ENCODE measurements around the gene P3H3. TPM values are rescaled to one million over a fixed set of nuclear protein-coding genes. Genes with fewer than 3 reads are reported as not detected.
"Not testable (repeated sequence)": the region's sequence is repeated elsewhere in the genome, so short reads cannot be mapped to it uniquely, and the experiment has no call there.

P3H3 gene
- total and polyA plus RNA-seq, 2 donors (not counting 3 experiments of a cell fraction or from before 2014, with no cell fraction given) = 75.9 to 76.5 TPM

GRCh38 chr12:6884539-6884938, 56.3 kb downstream of the P3H3 start:
- no peak overlapping the region for H3K27ac ChIP-seq (ENCODE audit: insufficient read depth, low read depth, low read length)
- no peak overlapping the region for H2AFZ ChIP-seq (ENCODE audit: low read depth, low read length)
- ChIA-PET POLR2A (no interaction called here), CTCF (interaction anchor here (0.7 kb wide), 1 partner anchor 16 kb away, joined by 3 read pairs; no protein-coding TSS in a partner anchor)
- no peaks in the 10 kb centered on the region for H4K20me1 ChIP-seq (replicated peaks; ENCODE audit: control insufficient read depth, extremely low read depth, insufficient read depth, low read length)
- no peaks in the 10 kb centered on the region for H3K4me1 ChIP-seq (ENCODE audit: control insufficient read depth, extremely low read depth, insufficient read depth, low read length)
- no peak overlapping the region for H3K9ac ChIP-seq (replicated peaks; ENCODE audit: extremely low read depth, insufficient read depth, low read length)
- H3K4me3 ChIP-seq (replicated peaks in 1 of 3; ENCODE audit: insufficient read depth in 1 of 3, low read depth in 1 of 3, low read length in 3 of 3) = no peak overlapping the region
- peaks cover 3 to 11% of the 10 kb centered on the region in 2 experiments for H3K36me3 ChIP-seq (ENCODE audit: control insufficient read depth in 2 of 2, extremely low read depth in 1 of 2, insufficient read depth in 2 of 2, low read length in 2 of 2)
- no peaks in the 10 kb centered on the region for H3K27me3 ChIP-seq (ENCODE audit: control insufficient read depth in 2 of 2, insufficient read depth in 2 of 2, low read length in 2 of 2)
- DNase-seq (ENCODE audit: low read depth, low spot score) (no peak), FAIRE-seq (no peak)
- dilution Hi-C loops (cut with MboI; ENCODE audit: extremely low pct_ligation_motif_present, low sequenced_read_pairs) (no loop called here), intact Hi-C loops (cut with micrococcal nuclease) (no loop called here)
- BruUV-seq (replicated peaks) = no TSS peak
- TF ChIP-seq JUN (IDR thresholded peaks at IDR 0.05; ENCODE audit: borderline replicate concordance, insufficient read depth, insufficient read length, low read depth) (no peak), POLR2AphosphoS5 (IDR thresholded peaks at IDR 0.05; ENCODE audit: insufficient read depth, low read depth, low read length) (no peak), EZH2 (IDR thresholded peaks at IDR 0.05; ENCODE audit: borderline replicate concordance, low read depth, low read length, severe bottlenecking) (no peak), MAX (IDR thresholded peaks at IDR 0.05; ENCODE audit: insufficient read depth, insufficient read length) (no peak), CTCF (IDR thresholded peaks at IDR 0.05; ENCODE audit: extremely low read depth in 1 of 2, insufficient read depth in 1 of 2, low read depth in 1 of 2, low read length in 2 of 2) (no peak), MYC (IDR thresholded peaks at IDR 0.05; ENCODE audit: low read depth, low read length) (no peak), GATA2 (IDR thresholded peaks at IDR 0.05; ENCODE audit: insufficient read depth, insufficient read length, low read depth, low read length) (no peak), FOS (IDR thresholded peaks at IDR 0.05; ENCODE audit: borderline replicate concordance, insufficient read depth, low read length) (no peak), POLR2A (IDR thresholded peaks at IDR 0.05; ENCODE audit: low read depth, low read length) (no peak)
- no peak overlapping the region for H3K4me2 ChIP-seq (ENCODE audit: insufficient read depth, low read length)
- H3K9me1 ChIP-seq (replicated peaks; ENCODE audit: control insufficient read depth, extremely low read depth, insufficient read depth, low read length) = no peaks in the 10 kb centered on the region
- no peaks in the 10 kb centered on the region for H3K79me2 ChIP-seq (ENCODE audit: control insufficient read depth, insufficient read depth, low read length)
- no peaks in the 10 kb centered on the region for H3K9me3 ChIP-seq (replicated peaks; ENCODE audit: control insufficient read depth, insufficient read depth, low read length)

- POLR2A ChIA-PET; H3K4me2 ChIP-seq (ENCODE audit: insufficient read depth, low read length); BruUV-seq (replicated peaks); H3K9me1 ChIP-seq (replicated peaks; ENCODE audit: control insufficient read depth, extremely low read depth, insufficient read depth, low read length); H3K79me2 ChIP-seq (ENCODE audit: control insufficient read depth, insufficient read depth, low read length); H2AFZ ChIP-seq (ENCODE audit: low read depth, low read length); intact Hi-C loops (cut with micrococcal nuclease); H3K9ac ChIP-seq (replicated peaks; ENCODE audit: extremely low read depth, insufficient read depth, low read length); dilution Hi-C loops (cut with MboI; ENCODE audit: extremely low pct_ligation_motif_present, low sequenced_read_pairs); DNase-seq (ENCODE audit: low read depth, low spot score); H4K20me1 ChIP-seq (replicated peaks; ENCODE audit: control insufficient read depth, extremely low read depth, insufficient read depth, low read length); H3K27ac ChIP-seq (ENCODE audit: insufficient read depth, low read depth, low read length); H3K4me1 ChIP-seq (ENCODE audit: control insufficient read depth, extremely low read depth, insufficient read depth, low read length); H3K27me3 ChIP-seq (ENCODE audit: control insufficient read depth in 2 of 2, insufficient read depth in 2 of 2, low read length in 2 of 2); CTCF ChIA-PET; H3K4me3 ChIP-seq (replicated peaks in 1 of 3; ENCODE audit: insufficient read depth in 1 of 3, low read depth in 1 of 3, low read length in 3 of 3); FAIRE-seq; H3K9me3 ChIP-seq (replicated peaks; ENCODE audit: control insufficient read depth, insufficient read depth, low read length): not testable (repeated sequence)
- peaks cover 3 to 11% of the 10 kb centered on the region in 2 experiments for H3K36me3 ChIP-seq (ENCODE audit: control insufficient read depth in 2 of 2, extremely low read depth in 1 of 2, insufficient read depth in 2 of 2, low read length in 2 of 2)
Observed at GRCh38 chr12:6886206-6886999, 58.2 kb downstream of the P3H3 start.

Measured in endothelial cell of umbilical vein (primary cell).